Measurements from ENCODE around the gene THBS4.

Gene THBS4

GRCh38 chr5:80119372-80119771 is 84.2 kb downstream of the THBS4 start:
- no peak overlapping the region for H3K27ac ChIP-seq (ENCODE audit: low read depth, low read length)
- H3K27me3 ChIP-seq (ENCODE audit: insufficient read depth, low read length) = 0 out of 2 replicates have a peak, but pooled peaks cover 3% of the 10 kb centered on the region
- no peak overlapping the region for H2AFZ ChIP-seq (ENCODE audit: low read length, unreplicated experiment)
- H3K4me3 ChIP-seq (ENCODE audit: low read depth, low read length) = no peak overlapping the region
- H3K36me3 ChIP-seq (ENCODE audit: insufficient read depth, low read length) = no peaks in the 10 kb centered on the region
- H3K79me2 ChIP-seq (ENCODE audit: control insufficient read depth, insufficient read depth, low read length, unreplicated experiment) = no peaks in the 10 kb centered on the region
- no peaks in the 10 kb centered on the region for H3K4me1 ChIP-seq (ENCODE audit: control insufficient read depth, insufficient read depth, low read length, unreplicated experiment)

- Histone ChIP-seq H3K4me1 (ENCODE audit: control insufficient read depth, insufficient read depth, low read length, unreplicated experiment) (peaks cover 15% of the 10 kb centered on the region), H3K4me3 (ENCODE audit: low read depth, low read length) (no peak overlapping the region), H2AFZ (ENCODE audit: low read length, unreplicated experiment) (no peak overlapping the region), H3K27me3 (ENCODE audit: insufficient read depth, low read length) (0 out of 2 replicates have a peak, but pooled peaks cover 3% of the 10 kb centered on the region), H3K27ac (ENCODE audit: low read depth, low read length) (no peak overlapping the region), H3K36me3 (ENCODE audit: insufficient read depth, low read length) (no peaks in the 10 kb centered on the region), H3K79me2 (ENCODE audit: control insufficient read depth, insufficient read depth, low read length, unreplicated experiment) (no peaks in the 10 kb centered on the region)
Measured at GRCh38 chr5:80122579-80122978, 87.4 kb downstream of the THBS4 start.

- Histone ChIP-seq H3K27me3 (ENCODE audit: insufficient read depth, low read length) (0 out of 2 replicates have a peak, but pooled peaks cover 3% of the 10 kb centered on the region), H2AFZ (ENCODE audit: low read length, unreplicated experiment) (no peak overlapping the region), H3K36me3 (ENCODE audit: insufficient read depth, low read length) (no peaks in the 10 kb centered on the region), H3K4me1 (ENCODE audit: control insufficient read depth, insufficient read depth, low read length, unreplicated experiment) (peaks cover 15% of the 10 kb centered on the region), H3K79me2 (ENCODE audit: control insufficient read depth, insufficient read depth, low read length, unreplicated experiment) (no peaks in the 10 kb centered on the region), H3K27ac (ENCODE audit: low read depth, low read length) (no peak overlapping the region), H3K4me3 (ENCODE audit: low read depth, low read length) (no peak overlapping the region)
Measured at GRCh38 chr5:80124121-80124918, 89.2 kb downstream of the THBS4 start.

DNA sequence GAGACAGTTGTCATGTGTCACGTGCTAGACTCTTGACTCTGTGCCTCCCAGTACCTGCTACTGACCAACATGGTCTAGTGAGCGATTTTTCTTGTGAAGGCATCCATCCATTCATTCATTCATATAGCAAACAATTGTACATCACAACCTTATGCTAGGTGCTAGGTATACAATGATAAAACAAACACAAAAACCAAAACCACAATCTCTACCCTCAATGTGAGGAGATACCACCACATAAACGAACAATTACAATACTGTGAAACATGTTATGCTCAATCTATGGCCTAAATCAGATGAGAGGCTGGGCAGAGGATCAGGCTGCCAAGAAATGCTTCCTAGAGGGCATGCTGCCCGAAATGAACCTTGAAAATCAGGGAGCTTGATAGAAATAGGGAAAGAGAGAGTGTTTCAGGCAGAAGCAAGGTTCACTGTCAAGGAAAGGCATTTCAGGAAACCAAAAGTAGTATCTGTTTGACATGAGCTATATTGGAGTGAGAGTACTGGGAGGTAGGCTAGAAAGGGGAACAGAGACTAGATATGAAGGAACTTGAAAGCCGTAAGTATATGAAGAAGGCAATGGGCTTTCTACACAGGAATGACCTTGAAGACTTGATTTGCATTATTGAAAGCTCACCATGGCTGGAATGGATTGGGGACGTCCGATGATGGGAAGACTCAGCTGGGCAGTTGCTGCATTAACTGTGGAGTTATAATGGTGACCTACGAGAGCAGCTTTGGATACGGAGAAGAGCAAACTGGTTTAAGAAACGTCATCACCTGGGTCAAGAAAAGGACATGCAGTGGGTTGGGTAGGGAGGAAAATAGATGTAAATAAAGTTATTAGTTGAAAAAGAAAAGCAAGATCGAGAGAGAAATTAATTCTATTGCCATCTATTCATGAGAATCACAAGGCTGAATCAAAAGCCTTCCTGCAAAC is 90.1 kb downstream of the THBS4 start:
- Histone ChIP-seq H3K27ac (ENCODE audit: low read depth, low read length) (peak overlapping the region; percentile 89), H2AFZ (ENCODE audit: low read length, unreplicated experiment) (peak overlapping the region; percentile 40)

DNA sequence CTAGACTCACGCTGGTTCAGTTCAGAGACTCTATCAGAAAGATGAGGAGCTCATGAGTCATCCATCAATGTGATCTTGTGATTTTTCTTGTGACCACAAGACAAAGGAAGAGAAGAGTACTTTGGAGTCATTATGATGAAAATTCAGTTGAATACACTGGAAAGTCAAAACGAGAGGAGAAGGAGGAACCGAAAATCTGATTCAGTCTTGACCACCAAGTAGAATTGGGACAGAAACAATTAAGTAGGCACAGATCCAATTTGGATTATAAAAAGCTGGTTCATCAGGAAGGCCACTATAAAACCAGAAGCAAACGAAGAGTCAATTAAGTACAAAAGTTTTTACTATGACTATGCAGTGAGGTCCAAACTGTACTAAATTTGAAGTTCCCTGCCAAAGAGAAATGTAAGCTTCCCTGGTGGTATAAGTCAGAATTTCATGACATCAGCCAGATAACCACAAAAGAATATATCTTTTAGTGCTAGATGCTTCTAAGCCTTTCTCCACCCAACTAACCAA is 90.9 kb downstream of the THBS4 start:
- Histone ChIP-seq H3K36me3 (ENCODE audit: insufficient read depth, low read length) (no peaks in the 10 kb centered on the region), H3K27me3 (ENCODE audit: insufficient read depth, low read length) (0 out of 2 replicates have a peak, but pooled peaks cover 3% of the 10 kb centered on the region), H3K27ac (ENCODE audit: low read depth, low read length) (peak overlapping the region; percentile 89), H2AFZ (ENCODE audit: low read length, unreplicated experiment) (peak overlapping the region; percentile 40), H3K4me1 (ENCODE audit: control insufficient read depth, insufficient read depth, low read length, unreplicated experiment) (peaks cover 15% of the 10 kb centered on the region), H3K4me3 (ENCODE audit: low read depth, low read length) (peak overlapping the region; percentile 26), H3K79me2 (ENCODE audit: control insufficient read depth, insufficient read depth, low read length, unreplicated experiment) (no peaks in the 10 kb centered on the region)

More for the DNA sequence above, 90.1 kb downstream of the THBS4 start:
- H3K4me1 ChIP-seq (ENCODE audit: control insufficient read depth, insufficient read depth, low read length, unreplicated experiment) = peaks cover 15% of the 10 kb centered on the region
- H3K27me3 ChIP-seq (ENCODE audit: insufficient read depth, low read length) = 0 out of 2 replicates have a peak, but pooled peaks cover 3% of the 10 kb centered on the region
- no peaks in the 10 kb centered on the region for H3K79me2 ChIP-seq (ENCODE audit: control insufficient read depth, insufficient read depth, low read length, unreplicated experiment)
- H3K36me3 ChIP-seq (ENCODE audit: insufficient read depth, low read length) = no peaks in the 10 kb centered on the region
- peak overlapping the region; percentile 26; the same call in 1 of the 2 replicates for H3K4me3 ChIP-seq (ENCODE audit: low read depth, low read length)

DNA sequence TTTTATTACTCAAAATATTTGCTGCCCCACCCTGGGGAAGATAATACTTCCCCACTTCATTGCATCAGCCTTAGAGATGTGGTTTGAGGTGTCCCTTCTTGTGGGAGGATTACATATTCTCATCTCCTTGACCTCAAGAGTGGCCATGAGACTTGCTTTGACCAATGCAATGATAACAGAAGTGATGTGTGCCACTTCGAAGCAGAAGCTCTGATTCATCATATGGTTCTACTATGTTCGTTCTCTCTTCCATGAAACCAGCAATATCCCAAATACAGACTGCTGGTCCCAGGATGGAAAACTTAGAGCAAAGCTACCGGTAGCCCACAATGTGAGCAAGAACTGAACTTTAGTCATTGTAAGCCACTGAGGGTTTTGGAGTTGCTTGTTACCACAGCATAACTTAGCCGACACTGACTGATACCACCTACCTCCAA is 92.0 kb downstream of the THBS4 start:
- Histone ChIP-seq H3K27me3 (ENCODE audit: insufficient read depth, low read length) (no peaks in the 10 kb centered on the region), H3K36me3 (ENCODE audit: insufficient read depth, low read length) (no peaks in the 10 kb centered on the region), H3K4me1 (ENCODE audit: control insufficient read depth, insufficient read depth, low read length, unreplicated experiment) (peaks cover 15% of the 10 kb centered on the region), H3K4me3 (ENCODE audit: low read depth, low read length) (no peak overlapping the region), H3K79me2 (ENCODE audit: control insufficient read depth, insufficient read depth, low read length, unreplicated experiment) (no peaks in the 10 kb centered on the region), H2AFZ (ENCODE audit: low read length, unreplicated experiment) (no peak overlapping the region), H3K27ac (ENCODE audit: low read depth, low read length) (no peak overlapping the region)

- H3K4me3 ChIP-seq (ENCODE audit: low read depth, low read length) = no peak overlapping the region
- H2AFZ ChIP-seq (ENCODE audit: low read length, unreplicated experiment) = no peak overlapping the region
- no peaks in the 10 kb centered on the region for H3K79me2 ChIP-seq (ENCODE audit: control insufficient read depth, insufficient read depth, low read length, unreplicated experiment)
- no peak overlapping the region for H3K27ac ChIP-seq (ENCODE audit: low read depth, low read length)
- H3K27me3 ChIP-seq (ENCODE audit: insufficient read depth, low read length) = no peaks in the 10 kb centered on the region
- H3K4me1 ChIP-seq (ENCODE audit: control insufficient read depth, insufficient read depth, low read length, unreplicated experiment) = peaks cover 15% of the 10 kb centered on the region
- H3K36me3 ChIP-seq (ENCODE audit: insufficient read depth, low read length) = no peaks in the 10 kb centered on the region
Measured at GRCh38 chr5:80128141-80128540, 93.0 kb downstream of the THBS4 start.

GRCh38 chr5:80129146-80129545 is 94.0 kb downstream of the THBS4 start:
- Histone ChIP-seq H3K4me1 (ENCODE audit: control insufficient read depth, insufficient read depth, low read length, unreplicated experiment) (peaks cover 15% of the 10 kb centered on the region), H3K27ac (ENCODE audit: low read depth, low read length) (no peak overlapping the region)

More at GRCh38 chr5:80129146-80129545, 94.0 kb downstream of the THBS4 start:
- Histone ChIP-seq H3K4me3 (ENCODE audit: low read depth, low read length) (no peak overlapping the region), H3K27me3 (ENCODE audit: insufficient read depth, low read length) (no peaks in the 10 kb centered on the region), H2AFZ (ENCODE audit: low read length, unreplicated experiment) (no peak overlapping the region), H3K36me3 (ENCODE audit: insufficient read depth, low read length) (no peaks in the 10 kb centered on the region), H3K79me2 (ENCODE audit: control insufficient read depth, insufficient read depth, low read length, unreplicated experiment) (no peaks in the 10 kb centered on the region)
